WI38 (cell line): ENCODE results near the gene AFMID.

Experiments
- H3K4me3 ChIP-seq: 2 replicates; pipeline ENCODE4 v1.5.1; 2011; ENCODE audit warnings: low read depth, mild to moderate bottlenecking, control low read depth, low read length
- CTCF ChIP-seq: IDR thresholded peaks from 2 replicates; pipeline ENCODE4 v1.5.1; 2012; ENCODE audit warnings: low read depth, mild to moderate bottlenecking, control low read depth, low read length

Gene AFMID

GRCh38 chr17:78228176-78228575 lies 41.0 kb downstream of the AFMID start:
- no peak overlapping the region for H3K4me3 ChIP-seq
- TF ChIP-seq CTCF: no peak

- TF ChIP-seq CTCF: no peak
Observed at GRCh38 chr17:78230252-78230962, 43.2 kb downstream of the AFMID start.

GRCh38 chr17:78230996-78231935 lies 44.1 kb downstream of the AFMID start, which contains the start of gene TMEM235:
Gene TMEM235, plus strand, starts transcription at chr17:78231631. Its CDS starts 393 bp downstream, at chr17:78232024.
- no peak for TF ChIP-seq CTCF
- no peak within 1 kb of the TSS for H3K4me3 ChIP-seq

More at GRCh38 chr17:78230252-78230962, 43.2 kb downstream of the AFMID start:
- no peak overlapping the region for H3K4me3 ChIP-seq

GRCh38 chr17:78231991-78232858 lies 45.1 kb downstream of the AFMID start:
- H3K4me3 ChIP-seq: no peak overlapping the region
- TF ChIP-seq CTCF: no peak

GRCh38 chr17:78232859-78233173 lies 45.7 kb downstream of the AFMID start:
- H3K4me3 ChIP-seq: no peak overlapping the region
- TF ChIP-seq CTCF: no peak

GRCh38 chr17:78233678-78234077 lies 46.5 kb downstream of the AFMID start:
- TF ChIP-seq CTCF: no peak
- no peak overlapping the region for H3K4me3 ChIP-seq
